Measurements from ENCODE around the gene CNPY1.

The CNPY1 gene

GRCh38 chr7:155523168-155523675, 23.1 kb downstream of the CNPY1 start:
- TF ChIP-seq TAF1 (IDR thresholded peaks at IDR 0.05; ENCODE audit: borderline replicate concordance, insufficient read depth, low read length) (no peak), FOXP2 (optimal IDR thresholded peaks at IDR 0.05; ENCODE audit: borderline replicate concordance, extremely low read depth, extremely low read length, insufficient read depth) (no peak), SIN3A (IDR thresholded peaks at IDR 0.05; ENCODE audit: borderline replicate concordance, insufficient read depth, low read length) (no peak), POLR2AphosphoS5 (IDR thresholded peaks at IDR 0.05; ENCODE audit: low read depth, low read length) (no peak)
- TF ChIP-seq, protein P1, sequence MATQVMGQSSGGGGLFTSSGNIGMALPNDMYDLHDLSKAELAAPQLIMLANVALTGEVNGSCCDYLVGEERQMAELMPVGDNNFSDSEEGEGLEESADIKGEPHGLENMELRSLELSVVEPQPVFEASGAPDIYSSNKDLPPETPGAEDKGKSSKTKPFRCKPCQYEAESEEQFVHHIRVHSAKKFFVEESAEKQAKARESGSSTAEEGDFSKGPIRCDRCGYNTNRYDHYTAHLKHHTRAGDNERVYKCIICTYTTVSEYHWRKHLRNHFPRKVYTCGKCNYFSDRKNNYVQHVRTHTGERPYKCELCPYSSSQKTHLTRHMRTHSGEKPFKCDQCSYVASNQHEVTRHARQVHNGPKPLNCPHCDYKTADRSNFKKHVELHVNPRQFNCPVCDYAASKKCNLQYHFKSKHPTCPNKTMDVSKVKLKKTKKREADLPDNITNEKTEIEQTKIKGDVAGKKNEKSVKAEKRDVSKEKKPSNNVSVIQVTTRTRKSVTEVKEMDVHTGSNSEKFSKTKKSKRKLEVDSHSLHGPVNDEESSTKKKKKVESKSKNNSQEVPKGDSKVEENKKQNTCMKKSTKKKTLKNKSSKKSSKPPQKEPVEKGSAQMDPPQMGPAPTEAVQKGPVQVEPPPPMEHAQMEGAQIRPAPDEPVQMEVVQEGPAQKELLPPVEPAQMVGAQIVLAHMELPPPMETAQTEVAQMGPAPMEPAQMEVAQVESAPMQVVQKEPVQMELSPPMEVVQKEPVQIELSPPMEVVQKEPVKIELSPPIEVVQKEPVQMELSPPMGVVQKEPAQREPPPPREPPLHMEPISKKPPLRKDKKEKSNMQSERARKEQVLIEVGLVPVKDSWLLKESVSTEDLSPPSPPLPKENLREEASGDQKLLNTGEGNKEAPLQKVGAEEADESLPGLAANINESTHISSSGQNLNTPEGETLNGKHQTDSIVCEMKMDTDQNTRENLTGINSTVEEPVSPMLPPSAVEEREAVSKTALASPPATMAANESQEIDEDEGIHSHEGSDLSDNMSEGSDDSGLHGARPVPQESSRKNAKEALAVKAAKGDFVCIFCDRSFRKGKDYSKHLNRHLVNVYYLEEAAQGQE (IDR thresholded peaks at IDR 0.05; ENCODE audit: insufficient read depth in 1 of 2, low read depth in 2 of 2, low read length in 2 of 2), result no peak

- no peak for TF ChIP-seq SIN3A (IDR thresholded peaks at IDR 0.05; ENCODE audit: borderline replicate concordance, insufficient read depth, low read length)
- no peak for TF ChIP-seq POLR2AphosphoS5 (IDR thresholded peaks at IDR 0.05; ENCODE audit: low read depth, low read length)
- TF ChIP-seq, protein P1 (IDR thresholded peaks at IDR 0.05; ENCODE audit: insufficient read depth in 1 of 2, low read depth in 2 of 2, low read length in 2 of 2), result no peak
- no peak for TF ChIP-seq TAF1 (IDR thresholded peaks at IDR 0.05; ENCODE audit: borderline replicate concordance, insufficient read depth, low read length)
These were observed 24.5 kb downstream of the CNPY1 start for GRCh38 chr7:155521743-155522398.

- TF ChIP-seq FOXP2 (optimal IDR thresholded peaks at IDR 0.05; ENCODE audit: borderline replicate concordance, extremely low read depth, extremely low read length, insufficient read depth) (no peak), SIN3A (IDR thresholded peaks at IDR 0.05; ENCODE audit: borderline replicate concordance, insufficient read depth, low read length) (no peak), POLR2AphosphoS5 (IDR thresholded peaks at IDR 0.05; ENCODE audit: low read depth, low read length) (no peak), TAF1 (IDR thresholded peaks at IDR 0.05; ENCODE audit: borderline replicate concordance, insufficient read depth, low read length) (no peak)
- TF ChIP-seq, protein P1 (IDR thresholded peaks at IDR 0.05; ENCODE audit: insufficient read depth in 1 of 2, low read depth in 2 of 2, low read length in 2 of 2), result no peak
These were observed 25.2 kb downstream of the CNPY1 start for GRCh38 chr7:155521007-155521742.

DNA sequence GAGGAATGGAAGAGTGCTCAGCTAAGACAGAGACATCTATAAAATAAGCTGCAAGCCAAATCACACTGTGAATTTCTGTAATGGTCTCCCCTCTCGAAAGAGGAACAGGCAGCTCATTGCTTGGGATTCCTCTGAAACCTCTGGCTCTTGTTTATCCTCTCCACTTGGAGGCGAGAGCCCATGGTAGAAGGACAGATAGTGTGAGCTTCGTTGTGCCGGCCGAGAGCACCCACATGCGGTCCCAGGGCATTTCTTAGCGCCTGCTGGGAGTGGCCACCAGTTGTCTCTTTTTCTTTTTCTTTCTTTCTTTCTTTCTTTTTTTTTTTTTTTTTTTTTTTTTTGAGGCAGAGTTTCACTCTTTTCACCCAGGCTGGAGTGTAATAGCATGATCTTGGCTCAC, 26.2 kb downstream of the CNPY1 start:
- TF ChIP-seq TAF1 (IDR thresholded peaks at IDR 0.05; ENCODE audit: borderline replicate concordance, insufficient read depth, low read length) (no peak), FOXP2 (optimal IDR thresholded peaks at IDR 0.05; ENCODE audit: borderline replicate concordance, extremely low read depth, extremely low read length, insufficient read depth) (no peak), POLR2AphosphoS5 (IDR thresholded peaks at IDR 0.05; ENCODE audit: low read depth, low read length) (no peak), SIN3A (IDR thresholded peaks at IDR 0.05; ENCODE audit: borderline replicate concordance, insufficient read depth, low read length) (no peak)
- TF ChIP-seq, protein P1 (IDR thresholded peaks at IDR 0.05; ENCODE audit: insufficient read depth in 1 of 2, low read depth in 2 of 2, low read length in 2 of 2), result no peak
